Measurements from ENCODE around the gene AKAP9.
"Not testable (repeated sequence)": the region's sequence is repeated elsewhere in the genome, so short reads cannot be mapped to it uniquely, and the experiment has no call there.

AKAP9 gene

GRCh38 chr7:92131764-92132330 is 191.2 kb downstream of the AKAP9 start:
- H3K4me3 ChIP-seq (ENCODE audit: low read depth, low read length): no peak overlapping the region

DNA sequence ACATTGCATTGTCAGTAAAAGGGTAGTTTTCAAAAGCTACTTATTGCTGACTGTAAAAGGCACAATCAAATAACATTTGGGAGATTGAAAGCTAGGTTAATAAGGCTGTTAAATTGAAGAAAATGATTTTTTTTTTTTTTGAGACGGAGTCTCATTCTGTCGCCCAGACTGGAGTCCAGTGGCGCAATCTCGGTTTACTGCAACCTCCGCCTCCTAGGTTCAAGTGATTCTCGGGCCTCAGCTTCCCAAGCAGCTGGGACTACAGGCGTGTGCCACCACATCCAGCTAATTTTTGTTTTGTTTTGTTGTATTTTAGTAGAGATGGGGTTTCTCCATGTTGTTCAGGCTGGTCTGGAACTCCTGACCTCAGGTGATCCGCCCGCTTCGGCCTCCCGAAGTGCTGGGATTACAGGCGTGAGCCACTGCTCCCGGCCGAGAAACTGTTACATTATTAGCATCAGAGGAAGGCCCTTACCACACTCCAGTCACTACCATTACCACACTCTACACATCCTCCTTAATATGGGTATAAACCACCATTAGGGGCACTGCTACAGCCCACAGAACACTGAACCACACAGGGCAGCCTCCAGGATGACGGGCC is 192.6 kb downstream of the AKAP9 start:
- H3K4me3 ChIP-seq (ENCODE audit: low read depth, low read length): peak overlapping the region; percentile 79

- peak overlapping the region; percentile 79 for H3K4me3 ChIP-seq (ENCODE audit: low read depth, low read length)
Observed at GRCh38 chr7:92133737-92134270, 193.1 kb downstream of the AKAP9 start.

DNA sequence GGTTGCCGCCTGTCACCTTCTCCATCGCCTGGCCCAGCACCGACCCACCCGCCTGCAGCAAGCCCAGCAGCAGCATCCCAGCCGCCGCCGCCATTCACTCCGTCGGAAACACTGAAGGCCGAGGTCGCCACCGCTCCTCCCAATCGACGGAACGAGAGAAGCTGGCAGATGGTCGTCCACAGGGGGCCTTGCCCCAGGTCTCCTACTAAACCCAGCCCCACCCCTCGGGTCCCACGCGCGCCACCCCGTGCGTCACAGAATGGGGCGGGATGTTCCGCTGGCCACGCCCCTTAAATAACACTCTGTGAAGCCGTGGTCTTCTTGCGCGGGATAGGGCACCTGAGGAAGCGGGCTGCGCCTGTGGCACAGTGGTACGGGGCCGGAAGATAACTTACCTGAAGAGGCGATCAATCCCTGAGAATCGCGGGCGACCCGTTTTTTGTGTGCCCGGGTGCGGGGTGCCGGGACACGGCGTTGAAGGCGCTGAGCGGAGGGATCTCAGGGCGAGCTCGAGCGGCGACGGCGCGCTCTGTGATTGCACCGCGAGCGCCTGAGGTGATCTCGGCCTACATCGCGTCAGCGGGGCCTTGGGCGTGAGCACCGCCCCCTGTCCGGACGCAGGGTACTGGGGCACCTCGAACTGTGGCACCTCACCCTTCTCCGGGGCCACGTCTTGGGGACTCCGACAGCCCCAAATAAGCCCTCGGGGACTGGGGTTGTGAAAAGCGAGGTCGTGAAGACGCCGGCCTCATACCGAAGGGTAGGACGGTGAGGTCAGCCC is 193.8 kb downstream of the AKAP9 start, which contains the start of gene CYP51A1:
Gene CYP51A1, minus strand, starts transcription at position 207 of the 781 bp plus-strand sequence. Its CDS starts 113 bp downstream, at position 94.
- peak within 1 kb of the TSS; percentile 79 for H3K4me3 ChIP-seq (ENCODE audit: low read depth, low read length)

GRCh38 chr7:92135052-92135889 is 194.6 kb downstream of the AKAP9 start:
- peak overlapping the region; percentile 79 for H3K4me3 ChIP-seq (ENCODE audit: low read depth, low read length)

GRCh38 chr7:92137557-92137956 is 196.9 kb downstream of the AKAP9 start:
- no peak overlapping the region for H3K4me3 ChIP-seq (ENCODE audit: low read depth, low read length)

- H3K4me3 ChIP-seq (ENCODE audit: low read depth, low read length): no peak overlapping the region
Observed at GRCh38 chr7:92141161-92141560, 200.5 kb downstream of the AKAP9 start.

DNA sequence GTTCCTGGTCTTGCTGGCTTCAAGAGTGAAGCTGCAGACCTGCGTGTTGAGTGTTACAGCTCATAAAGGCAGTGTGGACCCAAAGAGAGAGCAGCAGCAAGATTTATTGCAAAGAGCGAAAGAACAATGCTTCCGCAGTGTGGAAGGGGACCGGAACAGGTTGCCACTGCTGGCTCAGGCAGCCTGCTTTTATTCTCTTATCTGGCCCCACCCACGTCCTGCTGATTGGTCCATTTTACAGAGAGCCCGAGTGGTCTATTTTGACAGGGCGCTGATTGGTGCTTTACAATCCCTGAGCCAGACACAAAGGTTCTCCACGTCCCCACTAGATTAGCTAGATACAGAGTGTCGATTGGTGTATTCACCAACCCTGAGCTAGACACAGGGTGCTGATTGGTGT is 202.1 kb downstream of the AKAP9 start:
- H3K4me3 ChIP-seq (ENCODE audit: low read depth, low read length): not testable (repeated sequence)

GRCh38 chr7:92143192-92143880 is 202.7 kb downstream of the AKAP9 start:
- H3K4me3 ChIP-seq (ENCODE audit: low read depth, low read length): not testable (repeated sequence)

DNA sequence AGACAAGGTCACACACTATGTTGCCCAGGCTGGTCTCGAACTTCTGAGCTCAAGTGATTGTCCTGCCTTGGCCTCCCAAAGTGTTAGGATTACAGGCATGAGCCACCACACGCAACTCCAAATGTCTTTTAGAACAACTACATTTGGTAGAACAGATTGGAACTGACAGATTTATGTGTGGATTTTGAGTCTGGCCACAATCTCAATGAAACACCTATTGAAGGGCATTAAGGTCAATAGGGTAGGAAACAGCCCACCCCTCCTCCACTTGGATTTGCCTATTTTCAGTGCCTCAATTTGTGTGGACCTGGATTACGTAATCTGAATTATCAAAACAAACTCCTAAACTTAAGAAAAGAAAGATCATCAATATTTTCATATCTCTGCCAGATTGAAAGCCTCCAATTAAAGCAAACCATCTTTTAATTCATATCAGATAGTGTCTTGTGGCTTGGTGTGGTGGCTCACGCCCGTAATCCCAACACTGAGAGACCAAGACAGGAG is 209.1 kb downstream of the AKAP9 start:
- no peak overlapping the region for H3K4me3 ChIP-seq (ENCODE audit: low read depth, low read length)

- no peak overlapping the region for H3K4me3 ChIP-seq (ENCODE audit: low read depth, low read length)
Observed at GRCh38 chr7:92150450-92151017, 209.9 kb downstream of the AKAP9 start.

DNA sequence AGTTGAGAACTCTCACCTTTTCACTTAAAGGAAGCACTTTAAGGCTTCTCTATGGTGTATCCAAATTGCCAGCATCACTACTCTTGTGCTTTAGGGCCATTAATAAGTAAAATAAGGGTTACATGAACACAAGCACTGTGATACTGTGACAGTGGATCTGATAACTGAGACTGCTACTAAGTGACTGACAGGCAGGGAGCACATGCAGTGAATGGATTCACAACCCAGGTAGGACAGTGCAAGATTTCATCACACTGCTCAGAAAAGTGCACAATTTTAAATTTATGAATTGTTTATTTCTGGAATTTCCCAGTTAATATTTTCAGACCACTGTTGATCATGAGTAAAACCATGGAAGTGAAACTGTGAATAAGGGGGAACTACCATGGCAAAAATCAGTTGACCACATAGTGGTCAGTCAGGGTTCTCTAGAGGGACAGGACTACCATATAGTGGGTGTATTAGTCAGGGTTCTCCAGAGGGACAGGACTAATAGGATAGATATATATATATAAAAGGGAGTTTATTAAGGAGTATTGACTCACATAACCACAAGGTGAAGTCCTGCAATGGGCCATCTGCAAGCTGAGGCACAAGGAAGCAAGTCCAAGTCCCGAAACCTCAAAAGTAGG is 214.6 kb downstream of the AKAP9 start:
- H3K4me3 ChIP-seq (ENCODE audit: low read depth, low read length): no peak overlapping the region

GRCh38 chr7:92156990-92157389 is 216.3 kb downstream of the AKAP9 start:
- no peak overlapping the region for H3K4me3 ChIP-seq (ENCODE audit: low read depth, low read length)

GRCh38 chr7:92158660-92159575 is 218.3 kb downstream of the AKAP9 start:
- H3K4me3 ChIP-seq (ENCODE audit: low read depth, low read length): no peak overlapping the region
